Muscle layer of duodenum (tissue), 2 donors: ENCODE results near the gene CHRNG.

Experiments
- H3K27ac ChIP-seq: one replicate; pipeline ENCODE4 v1.7.0; 2013; ENCODE audit warnings: mild to moderate bottlenecking, low read length
- H3K27me3 ChIP-seq: one replicate; pipeline ENCODE4 v1.7.0; 2013; ENCODE audit warnings: low read depth, mild to moderate bottlenecking, control low read depth, low read length
- H3K36me3 ChIP-seq, 2 donors: one replicate each; pipeline ENCODE4 v1.7.0; 2013; ENCODE audit warnings: low read length in 2 of 2, control low read depth in 1 of 2, mild to moderate bottlenecking in 1 of 2; ENCODE audit not compliant: insufficient read depth in 2 of 2, control insufficient read depth in 1 of 2
- H3K4me1 ChIP-seq, 2 donors: one replicate each; pipeline ENCODE4 v1.7.0; 2013; ENCODE audit warnings: low read length in 2 of 2, mild to moderate bottlenecking in 2 of 2, control low read depth in 1 of 2, moderate library complexity in 1 of 2; ENCODE audit not compliant: insufficient read depth in 2 of 2, control insufficient read depth in 1 of 2
- H3K4me3 ChIP-seq, 2 donors: one replicate each; pipeline ENCODE4 v1.7.0; 2013; ENCODE audit warnings: low read length in 2 of 2, low read depth in 1 of 2, mild to moderate bottlenecking in 1 of 2
- H3K9me3 ChIP-seq, 2 donors: one replicate each; pipeline ENCODE4 v1.7.0; 2013; ENCODE audit warnings: low read length in 2 of 2, control low read depth in 1 of 2, mild to moderate bottlenecking in 1 of 2; ENCODE audit not compliant: control insufficient read depth in 1 of 2
- donor health status: healthy.

The CHRNG gene

DNA sequence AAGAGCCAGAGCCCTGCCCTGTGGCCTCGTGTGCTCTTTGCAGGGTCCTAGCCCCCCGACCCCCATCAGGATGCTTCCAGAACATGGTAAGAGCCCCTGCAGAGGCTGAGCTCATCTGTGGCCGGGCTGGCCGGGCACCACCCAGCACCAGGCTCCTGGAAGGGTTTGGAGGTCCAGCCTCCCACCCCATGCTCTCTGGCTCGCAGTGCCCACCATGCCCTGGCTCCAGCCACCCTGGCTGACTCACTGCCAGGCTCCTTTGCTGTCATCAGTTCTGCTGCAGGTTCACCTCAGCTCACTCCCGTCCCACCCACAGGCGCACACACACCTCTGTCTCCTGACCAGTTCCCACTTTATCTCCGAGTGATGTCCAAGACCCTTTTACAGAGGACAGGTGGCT, 48.5 kb downstream of the CHRNG start:
- Histone ChIP-seq H3K27me3 (no peaks in the 10 kb centered on the region), H3K4me1 (peaks cover 0 to 4% of the 10 kb centered on the region in 2 donors), H3K27ac (no peak overlapping the region), H3K36me3 (peaks cover under 1 to 14% of the 10 kb centered on the region in 2 donors), H3K9me3 (no peaks in the 10 kb centered on the region), H3K4me3 (no peak overlapping the region)

DNA sequence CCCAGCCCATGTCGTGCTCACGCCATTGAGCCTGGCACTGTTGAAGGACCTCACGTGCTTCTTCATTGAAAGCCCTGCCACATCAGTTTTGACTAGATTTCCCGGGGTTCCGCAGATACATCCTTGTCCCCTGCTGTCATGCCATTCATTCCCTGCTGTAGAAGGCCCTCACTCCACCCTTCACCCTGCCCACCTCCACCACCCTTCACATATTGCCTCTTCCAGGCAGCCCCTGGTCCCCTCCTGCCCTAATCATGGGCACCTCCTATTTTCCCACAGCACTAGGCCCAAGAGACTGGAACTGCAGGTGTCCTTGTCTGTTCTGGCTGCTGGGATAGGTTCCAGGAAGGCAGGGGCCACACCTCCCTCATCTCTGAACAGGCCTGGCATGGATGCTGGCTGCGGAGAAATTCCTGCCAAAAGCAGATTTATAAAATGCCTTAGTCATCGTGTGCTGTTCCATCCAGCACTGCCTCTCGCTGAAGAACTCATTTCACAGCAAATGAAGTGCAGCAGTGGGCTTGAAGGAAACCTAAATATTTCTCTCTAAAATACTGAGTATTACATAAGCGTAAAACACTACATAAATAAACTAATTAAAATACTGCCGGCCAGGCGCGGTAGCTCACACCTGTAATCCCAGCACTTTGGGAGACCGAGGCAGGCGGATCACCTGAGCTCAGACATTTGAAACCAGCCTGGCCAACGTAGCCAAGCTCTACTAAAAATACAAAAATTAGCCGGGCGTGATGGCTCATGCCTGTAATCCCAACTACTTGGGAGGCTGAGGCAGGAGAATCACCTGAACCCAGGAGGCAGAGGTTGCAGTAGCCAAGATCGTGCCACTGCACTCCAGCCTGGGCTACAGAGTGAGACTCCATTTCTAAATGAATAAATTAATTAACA, 49.4 kb downstream of the CHRNG start:
- no peaks in the 10 kb centered on the region for H3K27me3 ChIP-seq
- H3K36me3 ChIP-seq: peaks cover 0 to 5% of the 10 kb centered on the region in 2 donors
- no peak overlapping the region for H3K27ac ChIP-seq
- H3K4me1 ChIP-seq: peaks cover 0 to 4% of the 10 kb centered on the region in 2 donors
- H3K9me3 ChIP-seq: no peaks in the 10 kb centered on the region
- no peak overlapping the region for H3K4me3 ChIP-seq

DNA sequence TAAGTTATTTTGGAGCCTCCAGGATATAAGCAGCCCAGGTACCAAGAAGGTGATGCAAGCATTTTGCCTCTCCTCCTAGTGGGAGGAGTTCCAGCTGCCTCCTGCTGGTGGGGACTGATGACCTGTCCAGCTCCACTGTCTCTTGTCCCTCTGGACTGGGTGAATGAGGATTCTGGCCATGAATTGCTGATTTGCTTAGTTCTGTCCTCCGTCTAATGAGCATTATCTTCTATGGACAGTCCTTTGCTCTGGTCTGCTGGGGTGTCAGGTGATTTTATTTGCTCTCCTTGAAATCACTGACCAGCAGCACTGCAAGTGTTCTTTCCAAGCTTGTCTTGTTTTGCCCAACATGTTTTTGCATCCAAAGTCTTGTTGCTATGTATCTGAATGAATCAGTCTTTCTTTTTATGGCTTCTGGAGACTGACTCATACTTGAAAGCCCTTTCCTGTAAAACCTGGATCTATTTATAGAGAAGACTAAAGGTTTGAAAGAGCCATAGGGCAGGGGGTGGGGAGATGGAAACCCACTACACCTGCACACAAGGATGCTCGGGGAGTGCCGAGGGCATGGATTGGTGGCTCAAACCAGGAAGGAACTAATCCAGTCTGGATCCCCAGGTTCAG, 53.4 kb downstream of the CHRNG start:
- H3K27me3 ChIP-seq: no peaks in the 10 kb centered on the region
- H3K27ac ChIP-seq: peak overlapping the region; percentile 64
- H3K4me1 ChIP-seq: peaks cover 0 to 4% of the 10 kb centered on the region in 2 donors
- H3K4me3 ChIP-seq: no peak overlapping the region
- H3K36me3 ChIP-seq: no peaks in the 10 kb centered on the region
- H3K9me3 ChIP-seq: no peaks in the 10 kb centered on the region

DNA sequence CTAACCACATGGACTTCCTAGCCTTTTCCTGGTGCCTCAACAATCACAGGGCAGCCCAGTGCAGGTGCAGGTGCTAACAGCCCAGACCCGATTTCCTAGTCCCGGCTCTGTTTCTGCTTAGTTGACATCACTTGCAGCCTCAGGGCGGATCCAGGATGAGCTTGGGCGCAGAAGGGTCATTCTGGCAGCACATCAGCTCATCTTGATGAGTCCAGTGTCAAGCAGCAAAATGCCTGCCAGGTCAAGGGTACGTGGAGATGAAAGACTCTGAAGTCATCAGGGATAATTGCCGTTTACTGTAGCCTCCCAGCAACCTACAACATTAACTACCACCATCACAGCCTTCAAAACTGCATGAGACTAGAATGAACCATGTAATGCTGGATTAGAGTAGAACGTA, 54.5 kb downstream of the CHRNG start:
- Histone ChIP-seq H3K36me3 (no peaks in the 10 kb centered on the region), H3K4me3 (no peak overlapping the region), H3K9me3 (no peaks in the 10 kb centered on the region), H3K27ac (no peak overlapping the region), H3K4me1 (peaks cover 0 to 4% of the 10 kb centered on the region in 2 donors), H3K27me3 (no peaks in the 10 kb centered on the region)
